ENCODE measurements around the gene PDZK1IP1. TPM values are rescaled to one million over a fixed set of nuclear protein-coding genes. Genes with fewer than 3 reads are reported as not detected.

Gene PDZK1IP1
- total and polyA plus RNA-seq, 2 of the 13 experiments (the other 11 are each of a cell fraction or from before 2014, with no cell fraction given), result 0.24 to 1.6 TPM

GRCh38 chr1:47179017-47179987, 10.5 kb downstream of the PDZK1IP1 start (continued):
- TF ChIP-seq MAFK (conservative IDR thresholded peaks at IDR 0.05 in 1 of 2, IDR thresholded peaks at IDR 0.05 in 1 of 2; ENCODE audit: low read length in 2 of 2), result no peak
- TF ChIP-seq MLX (CRISPR knock-in tag; IDR thresholded peaks at IDR 0.05), result 0 out of 2 replicates have a peak, but pooled peaks have one; percentile 15
- TF ChIP-seq ZNF75D (CRISPR knock-in tag; IDR thresholded peaks at IDR 0.05; ENCODE audit: borderline replicate concordance), result no peak
- peak; percentile 67; the same call in 1 of the 2 replicates for TF ChIP-seq SMAD3 (CRISPR knock-in tag; IDR thresholded peaks at IDR 0.05)
- no peak for TF ChIP-seq MXI1 (IDR thresholded peaks at IDR 0.05; ENCODE audit: borderline replicate concordance, low read depth, low read length)
- TF ChIP-seq TFDP2 (CRISPR knock-in tag; IDR thresholded peaks at IDR 0.05), result no peak
- 0 out of 2 replicates have a peak, but pooled peaks have one; percentile 32 for TF ChIP-seq PPARG (CRISPR knock-in tag; conservative IDR thresholded peaks at IDR 0.05)
- TF ChIP-seq, protein P1, sequence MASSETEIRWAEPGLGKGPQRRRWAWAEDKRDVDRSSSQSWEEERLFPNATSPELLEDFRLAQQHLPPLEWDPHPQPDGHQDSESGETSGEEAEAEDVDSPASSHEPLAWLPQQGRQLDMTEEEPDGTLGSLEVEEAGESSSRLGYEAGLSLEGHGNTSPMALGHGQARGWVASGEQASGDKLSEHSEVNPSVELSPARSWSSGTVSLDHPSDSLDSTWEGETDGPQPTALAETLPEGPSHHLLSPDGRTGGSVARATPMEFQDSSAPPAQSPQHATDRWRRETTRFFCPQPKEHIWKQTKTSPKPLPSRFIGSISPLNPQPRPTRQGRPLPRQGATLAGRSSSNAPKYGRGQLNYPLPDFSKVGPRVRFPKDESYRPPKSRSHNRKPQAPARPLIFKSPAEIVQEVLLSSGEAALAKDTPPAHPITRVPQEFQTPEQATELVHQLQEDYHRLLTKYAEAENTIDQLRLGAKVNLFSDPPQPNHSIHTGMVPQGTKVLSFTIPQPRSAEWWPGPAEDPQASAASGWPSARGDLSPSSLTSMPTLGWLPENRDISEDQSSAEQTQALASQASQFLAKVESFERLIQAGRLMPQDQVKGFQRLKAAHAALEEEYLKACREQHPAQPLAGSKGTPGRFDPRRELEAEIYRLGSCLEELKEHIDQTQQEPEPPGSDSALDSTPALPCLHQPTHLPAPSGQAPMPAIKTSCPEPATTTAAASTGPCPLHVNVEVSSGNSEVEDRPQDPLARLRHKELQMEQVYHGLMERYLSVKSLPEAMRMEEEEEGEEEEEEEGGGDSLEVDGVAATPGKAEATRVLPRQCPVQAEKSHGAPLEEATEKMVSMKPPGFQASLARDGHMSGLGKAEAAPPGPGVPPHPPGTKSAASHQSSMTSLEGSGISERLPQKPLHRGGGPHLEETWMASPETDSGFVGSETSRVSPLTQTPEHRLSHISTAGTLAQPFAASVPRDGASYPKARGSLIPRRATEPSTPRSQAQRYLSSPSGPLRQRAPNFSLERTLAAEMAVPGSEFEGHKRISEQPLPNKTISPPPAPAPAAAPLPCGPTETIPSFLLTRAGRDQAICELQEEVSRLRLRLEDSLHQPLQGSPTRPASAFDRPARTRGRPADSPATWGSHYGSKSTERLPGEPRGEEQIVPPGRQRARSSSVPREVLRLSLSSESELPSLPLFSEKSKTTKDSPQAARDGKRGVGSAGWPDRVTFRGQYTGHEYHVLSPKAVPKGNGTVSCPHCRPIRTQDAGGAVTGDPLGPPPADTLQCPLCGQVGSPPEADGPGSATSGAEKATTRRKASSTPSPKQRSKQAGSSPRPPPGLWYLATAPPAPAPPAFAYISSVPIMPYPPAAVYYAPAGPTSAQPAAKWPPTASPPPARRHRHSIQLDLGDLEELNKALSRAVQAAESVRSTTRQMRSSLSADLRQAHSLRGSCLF (CRISPR knock-in tag; IDR thresholded peaks at IDR 0.05; ENCODE audit: borderline replicate concordance), result no peak
- no peak for TF ChIP-seq SP4 (CRISPR knock-in tag; IDR thresholded peaks at IDR 0.05)
- TF ChIP-seq CENPT (CRISPR knock-in tag; IDR thresholded peaks at IDR 0.05; ENCODE audit: low read depth), result no peak
- TF ChIP-seq HDAC6 (IDR thresholded peaks at IDR 0.05; ENCODE audit: low read depth, low read length), result no peak
- TF ChIP-seq ZC3H4 (CRISPR knock-in tag; IDR thresholded peaks at IDR 0.05; ENCODE audit: borderline replicate concordance), result no peak
- TF ChIP-seq CREB1 (IDR thresholded peaks at IDR 0.05), result peak; percentile 95
- peak; percentile 98 for TF ChIP-seq CREB1 (CRISPR knock-in tag; IDR thresholded peaks at IDR 0.05)
- no peak for TF ChIP-seq GLI4 (CRISPR knock-in tag; IDR thresholded peaks at IDR 0.05; ENCODE audit: borderline replicate concordance)
- peak; percentile 50; the same call in 1 of the 2 replicates for TF ChIP-seq MXD4 (CRISPR knock-in tag; IDR thresholded peaks at IDR 0.05)
- TF ChIP-seq, protein P2, sequence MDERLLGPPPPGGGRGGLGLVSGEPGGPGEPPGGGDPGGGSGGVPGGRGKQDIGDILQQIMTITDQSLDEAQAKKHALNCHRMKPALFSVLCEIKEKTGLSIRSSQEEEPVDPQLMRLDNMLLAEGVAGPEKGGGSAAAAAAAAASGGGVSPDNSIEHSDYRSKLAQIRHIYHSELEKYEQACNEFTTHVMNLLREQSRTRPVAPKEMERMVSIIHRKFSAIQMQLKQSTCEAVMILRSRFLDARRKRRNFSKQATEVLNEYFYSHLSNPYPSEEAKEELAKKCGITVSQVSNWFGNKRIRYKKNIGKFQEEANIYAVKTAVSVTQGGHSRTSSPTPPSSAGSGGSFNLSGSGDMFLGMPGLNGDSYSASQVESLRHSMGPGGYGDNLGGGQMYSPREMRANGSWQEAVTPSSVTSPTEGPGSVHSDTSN (CRISPR knock-in tag; IDR thresholded peaks at IDR 0.05), result no peak
- peak; percentile 20; the same call in 1 of the 2 replicates for TF ChIP-seq ZMYM3 (CRISPR knock-in tag; IDR thresholded peaks at IDR 0.05)
- TF ChIP-seq E2F2 (CRISPR knock-in tag; IDR thresholded peaks at IDR 0.05; ENCODE audit: borderline replicate concordance), result no peak

All from HepG2 (cell line).